Measurements from ENCODE around the gene TTC36.
A peak's percentile ranks its signal among the peaks of the same experiment; 100 is the strongest.
"Not testable (repeated sequence)": the region's sequence is repeated elsewhere in the genome, so short reads cannot be mapped to it uniquely, and the experiment has no call there.

TTC36 gene

GRCh38 chr11:118527109-118527508 is at the start of gene TTC36:
Gene TTC36, plus strand, starts transcription at chr11:118527474. Its CDS starts 21 bp downstream, at chr11:118527495.
- H3K4me3 ChIP-seq (ENCODE audit: low read depth, low read length), result no peak within 1 kb of the TSS
- no peak for DNase-seq (ENCODE audit: low read depth)
- TF ChIP-seq MYC (IDR thresholded peaks at IDR 0.05; ENCODE audit: low read depth, low read length) (no peak), MAX (IDR thresholded peaks at IDR 0.05; ENCODE audit: low read depth, low read length) (no peak), CTCF (IDR thresholded peaks at IDR 0.05; ENCODE audit: low read depth, low read length) (no peak), POLR2A (IDR thresholded peaks at IDR 0.05; ENCODE audit: extremely low read depth, insufficient read length) (no peak)

GRCh38 chr11:118481238-118481637 is 46.0 kb upstream of the TTC36 start:
- not testable (repeated sequence) for H3K4me3 ChIP-seq (ENCODE audit: low read depth, low read length); DNase-seq (ENCODE audit: low read depth)

GRCh38 chr11:118484405-118484804 is 42.9 kb upstream of the TTC36 start:
- no peak for DNase-seq (ENCODE audit: low read depth)
- no peak overlapping the region for H3K4me3 ChIP-seq (ENCODE audit: low read depth, low read length)
- no peak for TF ChIP-seq POLR2A (IDR thresholded peaks at IDR 0.05; ENCODE audit: extremely low read depth, insufficient read length)
- no peak for TF ChIP-seq MYC (IDR thresholded peaks at IDR 0.05; ENCODE audit: low read depth, low read length)
- TF ChIP-seq CTCF (IDR thresholded peaks at IDR 0.05; ENCODE audit: low read depth, low read length), result no peak
- no peak for TF ChIP-seq MAX (IDR thresholded peaks at IDR 0.05; ENCODE audit: low read depth, low read length)

GRCh38 chr11:118485273-118485672 is 42.0 kb upstream of the TTC36 start:
- H3K4me3 ChIP-seq (ENCODE audit: low read depth, low read length), result no peak overlapping the region
- no peak for DNase-seq (ENCODE audit: low read depth)
- no peak for TF ChIP-seq CTCF (IDR thresholded peaks at IDR 0.05; ENCODE audit: low read depth, low read length)
- TF ChIP-seq MYC (IDR thresholded peaks at IDR 0.05; ENCODE audit: low read depth, low read length), result no peak
- no peak for TF ChIP-seq MAX (IDR thresholded peaks at IDR 0.05; ENCODE audit: low read depth, low read length)
- no peak for TF ChIP-seq POLR2A (IDR thresholded peaks at IDR 0.05; ENCODE audit: extremely low read depth, insufficient read length)

GRCh38 chr11:118488480-118489109 is 38.7 kb upstream of the TTC36 start:
- no peak overlapping the region for H3K4me3 ChIP-seq (ENCODE audit: low read depth, low read length)
- TF ChIP-seq POLR2A (IDR thresholded peaks at IDR 0.05; ENCODE audit: extremely low read depth, insufficient read length), result no peak
- no peak for TF ChIP-seq MYC (IDR thresholded peaks at IDR 0.05; ENCODE audit: low read depth, low read length)
- TF ChIP-seq CTCF (IDR thresholded peaks at IDR 0.05; ENCODE audit: low read depth, low read length), result peak; percentile 89
- DNase-seq (ENCODE audit: low read depth), result peak; percentile 86

- DNase-seq (ENCODE audit: low read depth), result no peak
- TF ChIP-seq MYC (IDR thresholded peaks at IDR 0.05; ENCODE audit: low read depth, low read length) (no peak), MAX (IDR thresholded peaks at IDR 0.05; ENCODE audit: low read depth, low read length) (no peak), CTCF (IDR thresholded peaks at IDR 0.05; ENCODE audit: low read depth, low read length) (no peak), POLR2A (IDR thresholded peaks at IDR 0.05; ENCODE audit: extremely low read depth, insufficient read length) (no peak)
- no peak overlapping the region for H3K4me3 ChIP-seq (ENCODE audit: low read depth, low read length)
Measured at GRCh38 chr11:118491041-118491440, 36.2 kb upstream of the TTC36 start.

Data from NB4 (cell line).